Loucy (cell line): ENCODE data around the gene MYRIP.

Experiments used
- H2AFZ ChIP-seq: fragments of 200-600 bp; sonication (generic); 2 replicates; pipeline ENCODE4 v1.6.0; 2016; ENCODE audit warnings: antibody characterized with exemption, mild to moderate bottlenecking, low read length, moderate library complexity
- H3F3A ChIP-seq: fragments of 200-600 bp; 2 replicates; pipeline ENCODE4 v1.6.0; 2016; ENCODE audit warnings: antibody characterized with exemption, low read depth, mild to moderate bottlenecking
- H3K27me3 ChIP-seq: fragments of 200-600 bp; sonication (generic); 2 replicates; pipeline ENCODE4 v1.6.1; 2014; ENCODE audit warnings: low read length, mild to moderate bottlenecking; ENCODE audit not compliant: insufficient read depth, poor library complexity, severe bottlenecking
- H3K36me3 ChIP-seq: fragments of 200-600 bp; sonication (generic); 2 replicates; pipeline ENCODE4 v1.6.1; 2016; ENCODE audit warnings: low read length; ENCODE audit not compliant: insufficient read depth
- H3K4me1 ChIP-seq: fragments of 200-600 bp; sonication (generic); 2 replicates; pipeline ENCODE4 v1.5.1; 2014; ENCODE audit warnings: low read length, mild to moderate bottlenecking; ENCODE audit not compliant: insufficient read depth, poor library complexity, severe bottlenecking
- H3K4me2 ChIP-seq: fragments of 200-600 bp; sonication (generic); 2 replicates; pipeline ENCODE4 v1.6.0; 2014; ENCODE audit warnings: antibody characterized with exemption, low read length, low read depth, mild to moderate bottlenecking; ENCODE audit not compliant: poor library complexity, severe bottlenecking
- H3K4me3 ChIP-seq: fragments of 200-600 bp; sonication (generic); 2 replicates; pipeline ENCODE4 v1.5.1; 2014; ENCODE audit warnings: low read length, mild to moderate bottlenecking, mixed read lengths; ENCODE audit not compliant: poor library complexity, severe bottlenecking
- H3K79me2 ChIP-seq: fragments of 200-600 bp; sonication (generic); 2 replicates; pipeline ENCODE4 v1.6.1; 2014; ENCODE audit warnings: low read length; ENCODE audit not compliant: insufficient read depth
- H3K9ac ChIP-seq: fragments of 200-600 bp; sonication (generic); 2 replicates; pipeline ENCODE4 v1.6.0; 2014; ENCODE audit warnings: mild to moderate bottlenecking, low read depth, low read length, moderate library complexity; ENCODE audit not compliant: poor library complexity, severe bottlenecking
- H3K9me2 ChIP-seq: fragments of 200-600 bp; sonication (generic); replicated peaks from 2 replicates; pipeline ENCODE4 v1.6.1; 2016; ENCODE audit warnings: low read depth, low read length, mixed read lengths
- H3K9me3 ChIP-seq: fragments of 200-600 bp; sonication (generic); 2 replicates; pipeline ENCODE4 v1.6.1; 2014; ENCODE audit warnings: mild to moderate bottlenecking, antibody characterized with exemption, low read length, low read depth; ENCODE audit not compliant: insufficient read depth
- H4K20me1 ChIP-seq: fragments of 200-600 bp; sonication (generic); 2 replicates; pipeline ENCODE4 v1.6.0; 2014; ENCODE audit warnings: antibody characterized with exemption, low read length, mild to moderate bottlenecking; ENCODE audit not compliant: insufficient read depth, poor library complexity, severe bottlenecking
- EZH2phosphoT487 ChIP-seq: fragments of 200-600 bp; IDR thresholded peaks from 2 replicates; pipeline ENCODE4 v1.6.1; 2018; ENCODE audit warnings: antibody characterized with exemption, mild to moderate bottlenecking, moderate library complexity, borderline replicate concordance
- TF ChIP-seq, protein P1 (sequence below): fragments of 200-600 bp; sonication (generic); conservative IDR thresholded peaks from 2 replicates; pipeline ENCODE4 v1.5.1; 2014; ENCODE audit warnings: mild to moderate bottlenecking, antibody characterized with exemption, low read length

Gene MYRIP

DNA sequence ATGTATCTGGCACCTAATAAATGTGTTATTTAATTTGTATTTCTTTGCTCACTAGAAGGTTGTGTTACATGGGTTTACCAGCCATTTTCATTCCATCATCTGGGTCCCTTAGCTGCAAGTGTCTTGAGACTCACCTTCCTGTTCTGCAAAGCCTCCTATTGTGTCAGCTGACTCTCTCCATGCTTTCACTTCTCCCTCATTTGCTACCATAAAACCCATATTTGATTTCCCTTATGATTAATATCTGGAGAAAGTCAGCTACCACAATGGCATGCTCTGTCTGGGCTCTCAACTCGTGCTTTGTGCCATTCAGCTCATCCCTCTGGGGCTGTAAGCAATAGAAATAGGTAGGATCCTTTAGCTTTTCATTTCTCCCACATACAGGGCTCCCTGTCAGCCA is 420.6 kb downstream of the MYRIP start:
- Histone ChIP-seq H3K4me1 (no peaks in the 10 kb centered on the region), H3K9me2 (no peaks in the 10 kb centered on the region), H3K4me3 (no peak overlapping the region), H3F3A (no peaks in the 10 kb centered on the region), H4K20me1 (no peaks in the 10 kb centered on the region), H3K9me3 (no peaks in the 10 kb centered on the region), H3K79me2 (no peaks in the 10 kb centered on the region), H3K27me3 (no peaks in the 10 kb centered on the region), H2AFZ (peak overlapping the region; percentile 5; the same call in 1 of the 2 replicates), H3K36me3 (no peaks in the 10 kb centered on the region), H3K9ac (no peak overlapping the region), H3K4me2 (no peak overlapping the region)
- TF ChIP-seq, protein P1, sequence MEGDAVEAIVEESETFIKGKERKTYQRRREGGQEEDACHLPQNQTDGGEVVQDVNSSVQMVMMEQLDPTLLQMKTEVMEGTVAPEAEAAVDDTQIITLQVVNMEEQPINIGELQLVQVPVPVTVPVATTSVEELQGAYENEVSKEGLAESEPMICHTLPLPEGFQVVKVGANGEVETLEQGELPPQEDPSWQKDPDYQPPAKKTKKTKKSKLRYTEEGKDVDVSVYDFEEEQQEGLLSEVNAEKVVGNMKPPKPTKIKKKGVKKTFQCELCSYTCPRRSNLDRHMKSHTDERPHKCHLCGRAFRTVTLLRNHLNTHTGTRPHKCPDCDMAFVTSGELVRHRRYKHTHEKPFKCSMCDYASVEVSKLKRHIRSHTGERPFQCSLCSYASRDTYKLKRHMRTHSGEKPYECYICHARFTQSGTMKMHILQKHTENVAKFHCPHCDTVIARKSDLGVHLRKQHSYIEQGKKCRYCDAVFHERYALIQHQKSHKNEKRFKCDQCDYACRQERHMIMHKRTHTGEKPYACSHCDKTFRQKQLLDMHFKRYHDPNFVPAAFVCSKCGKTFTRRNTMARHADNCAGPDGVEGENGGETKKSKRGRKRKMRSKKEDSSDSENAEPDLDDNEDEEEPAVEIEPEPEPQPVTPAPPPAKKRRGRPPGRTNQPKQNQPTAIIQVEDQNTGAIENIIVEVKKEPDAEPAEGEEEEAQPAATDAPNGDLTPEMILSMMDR = no peak
- no peak for TF ChIP-seq EZH2phosphoT487

DNA sequence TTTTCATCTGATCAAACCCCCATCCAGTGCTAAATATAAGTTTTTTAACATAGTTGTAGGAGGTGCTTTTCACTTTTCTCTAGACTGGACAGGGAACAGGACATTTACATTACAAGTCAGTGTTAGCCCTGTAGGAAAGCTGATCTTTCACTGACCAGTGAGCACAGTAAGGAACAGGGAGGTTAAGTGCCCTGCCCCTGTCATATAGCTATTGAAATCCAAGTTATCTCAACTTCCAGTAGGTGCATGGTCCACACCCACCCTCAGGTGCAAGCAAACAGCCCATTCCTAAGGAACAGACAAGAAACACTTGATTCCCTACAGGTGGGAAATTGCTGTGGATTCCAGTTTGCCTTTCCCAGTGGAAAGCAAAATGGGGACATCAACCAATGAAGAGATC is 421.0 kb downstream of the MYRIP start:
- TF ChIP-seq EZH2phosphoT487 = no peak
- TF ChIP-seq, protein P1 = no peak
- H2AFZ ChIP-seq = no peak overlapping the region; the same call in 1 of the 2 replicates
- H3K27me3 ChIP-seq = no peaks in the 10 kb centered on the region
- no peaks in the 10 kb centered on the region for H3K9me2 ChIP-seq
- no peaks in the 10 kb centered on the region for H3K9me3 ChIP-seq
- no peaks in the 10 kb centered on the region for H3K79me2 ChIP-seq
- no peaks in the 10 kb centered on the region for H4K20me1 ChIP-seq
- no peak overlapping the region for H3K9ac ChIP-seq
- H3K4me2 ChIP-seq = no peak overlapping the region
- H3F3A ChIP-seq = no peaks in the 10 kb centered on the region
- no peaks in the 10 kb centered on the region for H3K36me3 ChIP-seq
- no peaks in the 10 kb centered on the region for H3K4me1 ChIP-seq
- H3K4me3 ChIP-seq = no peak overlapping the region

DNA sequence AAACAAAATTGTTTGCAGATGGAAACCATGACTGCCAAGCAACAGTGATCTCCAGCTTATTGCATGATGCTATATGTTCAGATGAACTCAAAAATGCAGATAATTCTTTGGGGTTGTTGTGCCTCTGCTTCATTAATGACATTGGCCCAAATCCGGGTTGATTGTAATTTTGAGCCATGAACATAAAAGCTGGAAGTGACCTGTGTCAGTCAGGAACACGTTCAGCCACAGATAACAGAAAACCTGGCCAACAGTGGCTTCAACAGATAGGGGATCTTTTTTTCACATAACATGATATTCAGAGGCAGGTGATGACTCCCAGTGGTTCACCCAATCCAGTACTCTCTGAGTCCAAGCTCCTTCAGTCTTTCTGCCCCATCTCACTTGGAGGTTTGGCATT is 423.2 kb downstream of the MYRIP start:
- Histone ChIP-seq H3K9ac (no peak overlapping the region), H3K36me3 (no peaks in the 10 kb centered on the region), H3K9me3 (no peaks in the 10 kb centered on the region), H2AFZ (no peak overlapping the region), H3K27me3 (no peaks in the 10 kb centered on the region), H3K4me1 (no peaks in the 10 kb centered on the region), H3F3A (no peaks in the 10 kb centered on the region), H3K9me2 (no peaks in the 10 kb centered on the region), H3K79me2 (no peaks in the 10 kb centered on the region), H3K4me2 (no peak overlapping the region), H4K20me1 (no peaks in the 10 kb centered on the region), H3K4me3 (no peak overlapping the region)
- TF ChIP-seq, protein P1 = no peak
- no peak for TF ChIP-seq EZH2phosphoT487
